SIG-M5 treated with dmso at 0.1 percent for 504 hours (cell line): Measurements from ENCODE around the gene NPAS3.
A peak's percentile ranks its signal among the peaks of the same experiment; 100 is the strongest.

Experiments
- DNase-seq: peaks from one replicate; lab custom pipeline; 2025; ENCODE audit not compliant: unreplicated experiment; lab: John Stamatoyannopoulos, UW

NPAS3 gene

DNA sequence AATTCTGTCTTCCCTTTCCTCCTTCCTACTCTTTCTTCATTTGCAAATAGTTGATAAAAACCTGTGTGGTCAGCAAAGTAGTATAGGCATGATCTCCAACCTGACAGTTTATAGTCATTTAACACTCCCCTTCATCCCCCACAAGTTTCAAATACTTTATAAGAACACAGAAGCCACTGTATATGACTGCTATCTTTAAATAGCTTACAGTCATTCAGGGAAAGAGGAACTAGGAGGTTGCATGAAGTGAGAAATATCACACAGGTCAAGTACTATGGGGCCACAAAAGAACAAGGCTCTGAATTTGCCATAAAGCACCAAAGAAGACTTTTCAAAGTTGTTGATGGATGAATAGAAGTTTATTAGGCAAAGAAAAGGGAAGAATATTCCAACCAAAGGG lies 431.3 kb downstream of the NPAS3 start:
- DNase-seq = no peak

DNA sequence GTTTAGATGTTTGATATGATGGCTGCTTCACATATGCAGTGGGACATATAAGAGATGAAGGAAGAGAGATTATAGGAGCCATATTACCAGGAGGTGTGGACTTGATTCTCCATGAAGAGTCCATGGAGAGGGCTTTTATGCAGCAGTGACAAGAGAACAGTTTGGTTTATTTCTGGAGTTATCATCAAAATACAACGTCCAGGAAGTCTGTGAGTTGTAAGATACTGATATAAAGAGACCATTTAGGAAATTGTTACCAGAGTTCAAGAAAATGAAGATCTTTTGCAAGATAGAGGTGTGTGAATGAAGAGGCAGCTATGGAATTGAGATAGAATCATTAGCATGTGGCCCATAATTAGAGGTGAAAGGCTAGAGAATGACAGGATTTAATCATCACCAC lies 431.7 kb downstream of the NPAS3 start:
- no peak for DNase-seq

DNA sequence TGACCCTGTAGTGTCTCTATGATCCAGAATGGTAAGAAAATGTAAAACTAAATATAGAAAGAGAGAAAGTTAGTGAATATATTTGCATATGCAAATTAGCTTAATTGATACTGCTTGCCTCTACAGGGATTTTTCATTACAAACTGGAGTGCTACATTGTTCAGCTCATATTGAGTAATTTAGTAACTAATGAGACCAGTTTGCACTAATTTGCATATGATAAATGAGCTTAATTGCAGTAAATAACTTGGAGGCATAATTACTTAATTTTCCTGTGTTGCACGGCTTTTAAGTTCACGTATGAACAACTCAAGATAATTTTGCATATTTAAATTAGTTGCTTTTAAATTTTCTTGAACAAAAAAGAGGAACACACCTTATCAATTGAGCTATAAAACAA lies 436.5 kb downstream of the NPAS3 start:
- no peak for DNase-seq

DNA sequence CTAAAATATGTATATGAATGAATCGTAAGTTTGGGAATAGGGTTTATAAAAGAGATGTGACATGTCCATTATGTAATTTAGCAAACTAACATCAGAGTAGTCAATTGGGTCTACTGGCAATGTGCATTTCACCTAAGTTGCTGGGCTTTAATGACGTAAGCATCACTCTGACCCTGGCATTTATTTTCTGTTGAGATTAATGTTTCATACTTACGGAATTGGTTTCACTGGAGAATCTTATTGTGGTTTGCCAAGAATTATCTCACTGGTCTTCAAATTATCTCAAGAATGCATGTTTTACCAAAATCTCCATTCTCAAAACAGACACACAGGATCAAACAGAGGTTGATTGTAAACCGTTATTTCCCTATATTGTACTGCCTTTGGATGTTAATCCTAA lies 437.1 kb downstream of the NPAS3 start:
- DNase-seq = no peak

DNA sequence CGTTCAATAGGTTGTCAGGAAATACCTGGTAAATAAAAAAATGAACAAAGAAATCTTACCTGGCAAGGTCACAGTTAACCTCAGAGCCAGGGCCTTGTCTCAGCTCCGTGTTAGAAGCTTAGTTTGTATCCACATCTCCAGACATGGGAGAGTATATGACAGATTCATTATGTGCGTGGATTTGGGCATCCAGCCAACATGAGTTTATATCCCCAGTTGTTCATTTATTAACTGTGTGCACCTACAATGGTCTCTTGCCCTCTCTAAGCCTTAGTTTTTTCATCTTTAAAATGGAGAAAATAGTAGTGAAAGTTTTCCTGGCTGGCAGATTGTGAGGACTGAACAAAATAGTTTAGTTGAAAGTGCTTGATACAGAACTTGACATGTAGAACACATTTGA lies 437.8 kb downstream of the NPAS3 start:
- no peak for DNase-seq

DNA sequence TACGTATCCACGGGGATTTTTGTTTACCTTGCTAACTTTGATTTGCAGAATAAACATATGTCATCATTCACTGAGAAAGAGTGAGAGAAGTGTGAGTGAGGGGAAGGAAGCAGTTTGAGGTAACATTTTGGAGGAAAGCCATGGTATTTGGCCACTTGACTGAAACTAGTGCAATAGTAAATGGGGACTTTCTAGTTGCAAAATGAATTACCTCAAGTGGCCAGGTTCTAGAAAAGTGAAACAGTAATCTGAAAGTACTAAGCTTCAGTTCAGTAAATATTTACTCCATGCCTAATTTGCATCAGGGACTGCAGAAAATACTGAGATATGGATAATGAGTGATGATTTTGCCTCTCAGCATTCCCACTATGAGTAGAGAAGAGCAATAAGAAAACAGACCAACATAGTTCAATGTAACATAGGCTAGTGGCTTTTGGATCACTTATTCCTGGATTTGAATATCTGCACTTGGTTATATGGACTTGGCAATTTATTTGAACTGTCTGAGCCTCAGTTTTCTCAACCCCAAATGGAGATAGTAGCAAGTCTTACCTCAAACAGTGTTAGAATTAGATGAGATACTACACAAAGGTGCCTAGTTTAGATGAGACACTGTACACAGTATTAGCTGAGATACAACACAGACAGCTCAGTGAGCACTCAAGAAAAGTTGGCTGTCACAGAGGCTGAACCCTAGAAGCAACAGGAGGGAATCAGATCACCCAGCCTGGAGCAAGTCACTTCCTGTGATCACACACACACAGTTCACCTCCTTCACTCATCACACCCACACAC lies 439.1 kb downstream of the NPAS3 start:
- DNase-seq = no peak

DNA sequence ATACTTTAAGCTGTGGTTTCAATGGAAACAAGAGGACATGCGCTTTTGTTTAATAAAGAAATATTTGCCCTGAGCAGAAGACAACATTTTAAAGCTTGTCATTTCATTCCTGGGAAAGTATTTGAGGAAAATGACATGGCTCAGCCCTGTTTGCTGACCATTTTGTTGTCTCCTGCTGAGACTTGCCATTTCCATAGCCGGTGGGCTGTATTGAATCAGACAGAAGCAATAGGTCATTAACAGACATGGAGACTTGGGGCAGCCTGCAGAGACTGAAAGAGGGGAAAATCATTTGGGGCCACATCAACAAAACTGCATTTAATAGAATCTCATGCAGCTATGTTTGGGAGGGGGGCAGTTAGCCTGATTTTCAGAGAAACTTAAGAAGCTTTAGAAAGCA lies 443.0 kb downstream of the NPAS3 start:
- no peak for DNase-seq

DNA sequence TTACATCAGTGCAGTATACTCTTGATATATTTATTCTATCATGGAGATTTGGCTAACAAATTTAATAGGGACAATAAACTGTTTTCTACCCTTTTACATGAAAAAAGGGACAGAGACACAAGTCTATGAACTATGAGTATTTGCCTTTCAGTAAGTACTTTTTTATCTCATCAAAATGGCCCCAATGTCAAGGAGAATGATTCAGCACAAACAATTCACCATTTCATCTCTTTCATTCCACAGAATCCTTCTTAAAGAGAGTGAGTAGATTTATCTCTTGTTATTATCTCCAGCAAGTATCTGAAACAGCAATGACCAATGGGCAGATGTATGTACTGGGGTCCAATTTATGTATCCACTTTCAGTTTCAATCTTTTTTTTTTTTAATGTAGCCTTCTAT lies 447.5 kb downstream of the NPAS3 start:
- DNase-seq = no peak

DNA sequence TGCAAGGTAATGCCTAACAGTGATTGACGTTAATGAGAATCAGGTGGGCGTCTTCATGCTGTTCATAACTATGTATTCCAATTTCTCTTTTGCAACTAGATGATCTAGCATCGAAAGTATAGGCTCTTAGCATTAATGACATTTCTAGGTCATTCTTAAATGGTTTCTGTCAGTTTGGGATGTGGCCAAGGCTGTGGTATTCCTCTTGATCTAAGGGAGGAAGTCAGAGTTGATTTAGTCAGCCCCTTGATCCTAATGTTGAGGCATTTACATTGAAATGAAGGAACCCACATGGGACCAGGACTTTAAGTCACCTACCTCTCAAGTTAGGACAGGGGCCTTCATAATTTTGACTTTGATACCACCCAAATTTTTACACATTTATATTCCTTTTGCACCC lies 448.1 kb downstream of the NPAS3 start:
- DNase-seq = no peak

DNA sequence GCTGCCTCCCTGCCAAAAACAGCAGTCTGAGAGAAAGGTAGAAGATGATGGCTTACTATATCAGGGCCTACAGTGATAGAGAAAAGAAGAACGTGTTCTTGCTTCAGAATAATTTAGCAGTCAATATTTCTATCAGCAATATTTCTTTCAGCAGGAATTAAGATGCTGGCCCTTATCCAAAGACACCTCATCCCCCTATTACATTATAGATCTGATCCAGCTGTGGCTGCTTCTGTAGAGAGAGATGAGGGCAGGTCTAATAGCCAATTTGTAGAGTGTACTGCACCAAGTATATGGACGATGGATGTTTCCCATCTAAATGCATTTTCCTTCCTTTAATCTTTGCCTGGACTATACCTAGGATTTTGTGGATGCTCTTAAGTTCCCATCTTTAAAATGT lies 451.7 kb downstream of the NPAS3 start:
- DNase-seq = no peak

DNA sequence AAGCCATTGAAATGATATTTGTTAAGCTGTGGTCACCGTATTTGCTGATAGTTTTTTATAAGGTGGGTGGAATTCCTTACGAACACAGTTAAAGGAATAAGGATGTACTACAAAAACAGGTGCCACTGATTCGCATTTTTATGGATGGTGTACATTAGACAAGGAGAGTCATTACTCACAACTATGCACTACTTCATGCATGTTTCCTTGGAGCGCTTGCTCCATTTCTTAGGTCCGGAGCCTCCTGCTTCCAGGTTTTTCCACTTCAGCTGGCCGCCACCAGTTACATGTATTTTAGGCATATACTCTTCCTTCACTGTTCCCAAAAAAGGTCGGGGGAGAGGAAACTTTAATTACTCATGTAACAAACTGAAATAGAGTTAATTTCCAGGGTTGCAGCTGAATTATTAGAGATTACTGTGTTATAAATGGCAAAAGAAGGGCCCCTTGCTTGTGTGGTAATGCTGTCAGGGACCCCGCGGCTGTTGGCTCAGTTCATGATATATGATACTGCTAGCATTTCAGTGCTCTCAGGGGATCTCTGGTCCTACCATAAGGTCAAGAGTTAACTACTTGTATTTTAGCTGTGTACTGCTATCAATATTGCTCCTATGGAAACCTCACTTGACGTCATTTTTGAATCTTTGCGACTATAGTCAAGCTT lies 454.7 kb downstream of the NPAS3 start:
- no peak for DNase-seq

DNA sequence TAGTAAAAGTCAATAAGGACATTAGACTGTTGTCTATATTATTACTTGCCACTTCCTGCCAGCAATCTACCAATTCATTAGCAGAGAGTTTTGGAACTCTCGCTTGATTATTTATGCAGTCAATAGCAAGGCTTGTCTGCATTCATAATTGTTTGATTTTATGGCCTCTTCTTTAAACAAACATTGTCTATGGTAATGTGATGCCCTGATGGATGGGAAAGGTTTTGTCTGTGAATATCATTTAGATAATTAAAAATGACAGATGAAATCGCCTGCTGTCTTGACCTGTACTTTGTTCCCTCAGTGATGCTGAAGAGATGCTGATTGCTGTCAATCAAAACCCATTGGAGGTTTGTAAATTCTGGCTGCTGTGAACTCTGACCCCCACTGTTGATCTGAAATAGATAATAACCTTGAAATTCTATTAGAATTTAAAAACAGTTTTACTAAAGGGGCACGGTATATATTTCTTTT lies 455.3 kb downstream of the NPAS3 start:
- no peak for DNase-seq

DNA sequence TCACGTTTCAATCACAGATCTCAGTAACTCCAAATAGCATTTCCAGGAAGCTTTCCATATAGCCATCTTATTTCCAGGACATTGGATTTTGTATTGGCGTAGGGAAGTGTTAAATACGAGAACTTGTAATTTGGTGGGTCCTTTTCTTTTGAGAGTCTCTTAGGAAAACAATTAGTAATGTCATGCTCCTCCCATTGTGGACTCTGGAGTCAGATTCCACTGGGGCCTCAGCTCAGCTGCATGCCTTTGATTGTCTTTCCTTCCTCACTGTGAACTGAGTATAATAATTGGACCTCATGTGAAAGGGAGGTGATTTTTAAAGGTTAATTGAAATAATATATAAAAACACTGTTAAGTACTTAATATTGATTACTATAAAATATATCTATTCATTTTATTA lies 462.6 kb downstream of the NPAS3 start:
- no peak for DNase-seq

DNA sequence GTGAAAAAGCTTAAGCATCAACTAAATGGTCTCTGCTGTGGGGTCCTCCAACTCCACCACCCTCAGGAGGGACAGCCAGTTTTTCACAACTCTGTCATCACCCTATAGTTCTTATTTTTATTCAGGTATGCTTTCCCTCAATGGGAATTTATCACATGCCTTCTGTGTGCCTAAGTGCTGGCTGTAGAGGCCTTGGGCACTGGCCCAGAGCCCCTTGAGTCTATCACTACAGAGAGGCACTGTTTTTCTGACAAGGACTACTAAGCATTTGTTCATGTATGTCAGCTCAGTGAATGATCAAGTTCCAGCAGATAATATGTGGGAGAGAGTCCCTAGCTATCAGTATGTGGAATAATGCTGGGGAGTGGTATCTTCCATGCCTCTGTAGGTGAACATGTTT lies 463.9 kb downstream of the NPAS3 start:
- DNase-seq = no peak

DNA sequence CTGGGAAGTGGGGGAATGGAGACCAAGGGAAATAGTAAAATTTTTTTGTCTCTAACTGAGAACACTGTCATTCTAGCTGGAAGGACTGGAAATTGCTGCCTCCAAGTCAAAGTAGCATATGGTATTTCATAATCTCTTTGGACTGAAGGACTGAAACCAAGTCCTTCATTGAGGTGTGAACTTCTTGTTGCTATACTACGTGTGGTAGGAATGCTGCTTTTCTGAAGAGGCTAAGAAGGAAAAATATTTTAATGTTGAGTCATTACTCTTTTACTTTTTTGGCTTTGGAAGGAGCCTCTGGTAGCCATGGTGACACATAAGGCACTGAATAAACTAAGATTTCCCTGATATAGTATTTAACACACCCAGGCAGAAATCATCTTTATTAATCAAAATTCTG lies 465.4 kb downstream of the NPAS3 start:
- DNase-seq = peak; percentile 18

DNA sequence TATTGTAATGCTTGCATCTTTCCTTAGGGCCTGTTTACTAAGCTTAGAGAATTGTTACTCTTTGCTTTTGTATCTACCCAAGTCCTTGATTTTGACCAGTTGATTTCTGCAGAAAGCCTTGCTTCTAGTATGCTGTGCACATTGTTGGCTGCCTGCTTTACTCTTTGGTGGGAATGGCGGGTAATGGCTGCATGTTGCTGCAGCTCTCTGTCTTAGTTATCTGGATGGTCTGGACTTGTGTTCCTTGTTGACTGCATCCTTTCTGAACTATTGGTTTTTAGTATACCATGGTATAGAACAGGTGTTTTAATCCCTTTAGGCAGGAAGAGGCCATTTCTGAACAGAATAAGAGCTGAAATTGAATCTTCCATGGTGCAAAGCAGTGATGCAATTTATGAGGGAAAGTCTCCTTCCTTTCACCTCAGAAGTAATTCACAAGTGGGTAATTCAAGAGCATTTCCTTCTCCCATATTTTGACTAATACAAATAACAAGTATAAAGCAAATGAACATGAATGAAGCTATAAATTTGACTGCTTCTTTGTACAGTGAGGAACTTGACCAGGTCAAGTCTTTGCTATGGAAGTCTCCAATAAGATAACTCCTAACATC lies 466.4 kb downstream of the NPAS3 start:
- DNase-seq = no peak

DNA sequence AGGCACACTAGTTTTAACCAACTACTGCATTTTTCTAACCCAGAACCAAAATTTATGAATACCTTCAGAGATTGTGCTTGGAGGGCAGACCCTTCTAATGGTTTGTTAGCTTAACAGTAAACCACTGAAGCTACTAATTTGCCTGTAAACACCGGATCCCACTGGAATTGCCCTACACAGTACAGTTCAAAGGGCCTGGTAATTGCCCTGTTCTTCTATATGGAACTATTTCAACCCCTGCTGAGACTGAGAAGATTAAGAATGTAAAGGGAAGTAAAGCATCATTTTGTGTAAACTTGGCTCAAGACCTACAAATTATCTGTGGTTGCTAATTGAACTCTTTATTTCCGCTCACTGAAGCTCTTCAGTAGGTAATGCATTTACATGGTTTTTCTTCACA lies 468.1 kb downstream of the NPAS3 start:
- no peak for DNase-seq

DNA sequence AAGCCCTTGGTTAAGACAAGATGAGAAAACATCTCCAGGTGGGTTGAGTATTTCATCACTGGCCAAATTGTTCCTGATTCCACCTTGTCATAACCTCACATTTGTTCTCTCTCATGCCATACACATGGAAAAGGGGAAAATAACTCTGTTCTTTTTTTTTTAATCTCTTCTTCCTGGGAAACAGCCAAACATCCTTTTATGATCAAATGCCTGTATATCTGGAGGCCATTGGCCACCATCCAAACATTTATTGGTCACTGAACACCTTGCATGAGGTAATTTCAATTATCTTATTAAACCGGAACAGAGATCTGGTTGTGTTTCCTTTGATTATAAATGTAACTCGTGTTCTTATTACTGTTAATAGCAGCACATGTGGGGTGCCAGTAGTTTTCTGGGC lies 469.6 kb downstream of the NPAS3 start:
- no peak for DNase-seq

DNA sequence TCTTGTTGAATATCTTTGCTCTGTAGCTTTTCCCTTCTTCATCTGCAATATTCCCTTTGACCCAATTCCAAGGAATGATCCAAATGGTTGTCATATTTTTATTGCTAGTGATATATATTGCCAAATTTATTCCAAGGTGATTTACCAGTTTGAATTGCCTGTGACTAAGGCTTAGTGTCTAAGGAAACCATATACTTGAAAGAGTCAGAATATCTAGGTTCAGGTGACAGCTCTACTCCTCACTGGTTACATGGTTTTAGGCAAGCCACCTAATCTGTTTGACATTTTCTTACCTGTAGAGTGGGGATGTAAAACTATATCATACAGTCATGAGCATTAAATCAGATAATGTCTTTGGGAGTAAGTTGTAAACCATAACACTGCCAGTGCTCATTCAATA lies 473.8 kb downstream of the NPAS3 start:
- no peak for DNase-seq

DNA sequence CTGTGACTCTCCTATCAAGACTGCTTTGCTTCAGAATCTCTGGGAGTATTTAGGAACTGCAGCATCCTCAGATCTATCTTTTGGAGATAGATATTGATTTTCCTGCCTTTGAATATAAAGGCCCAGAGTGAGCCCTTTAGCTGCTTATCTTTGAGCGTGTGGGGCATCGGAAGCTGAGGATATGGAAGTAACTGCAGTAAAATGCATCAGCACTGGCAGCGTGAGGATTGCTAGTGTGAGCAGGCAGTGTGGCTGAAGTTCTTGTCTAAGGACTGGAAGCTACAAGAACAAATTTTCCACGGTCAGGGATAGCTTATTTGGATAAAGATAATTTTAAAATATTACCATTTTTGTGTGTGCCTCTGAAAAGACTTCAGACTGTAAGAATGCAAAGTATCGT lies 474.7 kb downstream of the NPAS3 start:
- no peak for DNase-seq

DNA sequence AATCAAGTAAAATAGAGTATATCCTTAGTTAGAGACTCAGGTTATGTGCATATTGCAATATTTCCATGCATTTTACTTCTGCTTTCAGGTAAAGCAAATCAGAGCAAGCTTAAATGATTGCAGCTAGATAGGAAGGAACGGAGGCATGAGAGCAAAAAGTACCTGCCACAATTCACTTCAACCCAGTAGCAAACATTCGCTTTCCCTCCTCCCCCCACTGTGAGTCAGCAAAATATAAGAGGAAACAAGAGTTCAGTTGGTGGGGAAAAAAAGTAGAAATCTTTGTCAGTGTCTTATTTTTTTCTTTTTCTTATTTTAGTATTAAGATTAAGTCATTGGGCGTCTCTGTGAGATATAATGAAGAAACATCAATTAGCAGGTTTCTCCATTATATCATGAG lies 475.4 kb downstream of the NPAS3 start:
- DNase-seq = no peak

DNA sequence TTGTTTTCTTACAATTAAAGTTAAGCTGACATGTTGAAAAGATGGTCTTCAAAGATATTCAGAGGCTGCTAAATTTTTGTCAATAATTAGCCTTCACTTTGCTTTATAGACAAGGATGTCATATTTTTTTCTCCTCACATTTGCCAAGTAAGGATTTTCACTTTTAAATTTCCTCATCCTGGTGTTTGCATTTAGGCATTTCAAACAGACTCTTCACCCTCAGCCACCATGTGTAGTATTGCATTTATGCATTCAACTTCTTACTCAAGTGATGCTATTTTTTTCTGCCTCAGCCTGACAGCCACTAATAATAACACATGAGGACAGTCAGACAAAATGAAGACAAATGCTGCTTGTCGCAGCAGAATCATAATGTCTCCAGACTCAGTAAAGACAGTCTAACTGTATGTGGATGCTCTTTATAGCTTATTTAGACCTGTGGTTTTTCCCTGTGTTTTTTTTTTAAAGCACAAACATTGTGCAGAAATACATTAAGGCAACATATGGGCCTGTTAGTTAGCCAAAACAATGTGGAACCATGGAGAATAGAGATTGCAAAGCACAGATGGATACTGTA lies 481.5 kb downstream of the NPAS3 start:
- no peak for DNase-seq
